ENCODE results near the gene UGCG.

GRCh38 chr9:111925784-111926183, 29.2 kb downstream of the UGCG start:
- TF ChIP-seq CTCF (IDR thresholded peaks at IDR 0.05): no peak
- no peak for TF ChIP-seq EZH2phosphoT487 (IDR thresholded peaks at IDR 0.05)

All from neural progenitor cell (in vitro differentiated cells).